ENCODE measurements around the gene ZNF275. TPM values are rescaled to one million over a fixed set of nuclear protein-coding genes. Genes with fewer than 3 reads are reported as not detected.

Gene ZNF275
- total and polyA plus RNA-seq, 2 of the 4 experiments (the other 2 are of a cell fraction) = 6.6 to 9.7 TPM

GRCh38 chrX:153302796-153303195 lies 31.2 kb upstream of the ZNF275 start:
- Histone ChIP-seq H2BK20ac (ENCODE audit: low read depth, low read length) (no peak overlapping the region), H4K8ac (ENCODE audit: low read depth in 2 of 2, low read length in 2 of 2) (no peak overlapping the region), H2BK15ac (ENCODE audit: low read depth, low read length) (no peak overlapping the region), H3K4me3 (ENCODE audit: insufficient read depth, low read depth, low read length) (no peak overlapping the region), H4K20me1 (ENCODE audit: insufficient read depth, low read length) (no peaks in the 10 kb centered on the region), H3K79me1 (ENCODE audit: low read depth in 1 of 2, low read length in 2 of 2) (no peaks in the 10 kb centered on the region), H3K23ac (ENCODE audit: low read depth, low read length) (no peak overlapping the region), H3K27ac (ENCODE audit: insufficient read depth, low read length) (no peak overlapping the region), H3K36me3 (ENCODE audit: control insufficient read depth, insufficient read depth, low read length) (no peaks in the 10 kb centered on the region), H4K91ac (ENCODE audit: insufficient read depth, low read depth, low read length) (no peak overlapping the region), H2AK5ac (ENCODE audit: low read depth, low read length) (no peak overlapping the region), H4K5ac (ENCODE audit: low read depth, low read length) (no peak overlapping the region), H3K14ac (replicated peaks; ENCODE audit: low read depth, low read length) (no peak overlapping the region), H2AFZ (replicated peaks; ENCODE audit: low read length, poor library complexity) (no peak overlapping the region), H2BK5ac (ENCODE audit: low read depth, low read length, poor library complexity, severe bottlenecking) (no peak overlapping the region), H3K9ac (ENCODE audit: low read depth, low read length) (no peak overlapping the region), H3K4me1 (ENCODE audit: control insufficient read depth, insufficient read depth, low read length) (no peaks in the 10 kb centered on the region), H3K27me3 (ENCODE audit: control insufficient read depth, insufficient read depth, low read length) (peaks cover 3% of the 10 kb centered on the region), H2AK9ac (replicated peaks; ENCODE audit: low read depth, low read length, poor library complexity) (no peak overlapping the region), H3K18ac (ENCODE audit: low read depth, low read length) (no peak overlapping the region), H3K9me1 (ENCODE audit: insufficient read depth, low read length) (no peaks in the 10 kb centered on the region), H3K56ac (ENCODE audit: extremely low read depth, insufficient read depth, low read length) (no peak overlapping the region), H3K4me2 (ENCODE audit: low read depth, low read length) (no peak overlapping the region), H3K4ac (ENCODE audit: low read depth, low read length) (no peak overlapping the region), H3K9me3 (ENCODE audit: control insufficient read depth, insufficient read depth, low read length) (no peaks in the 10 kb centered on the region), H2BK120ac (ENCODE audit: low read depth, low read length) (no peak overlapping the region)
- intact Hi-C loops (cut with micrococcal nuclease) (no loop called here), in situ Hi-C loops (cut with MboI; ENCODE audit: low sequenced_read_pairs) (no loop called here), dilution Hi-C loops (cut with HindIII; ENCODE audit: low sequenced_read_pairs, unreplicated experiment) (no loop called here)
- TF ChIP-seq CEBPB (IDR thresholded peaks at IDR 0.05; ENCODE audit: low read depth, low read length) (no peak), CHD1 (IDR thresholded peaks at IDR 0.05; ENCODE audit: low read depth, low read length) (no peak), SMC3 (IDR thresholded peaks at IDR 0.05; ENCODE audit: low read depth, low read length) (no peak), RCOR1 (IDR thresholded peaks at IDR 0.05; ENCODE audit: insufficient replicate concordance, low read length) (no peak), BHLHE40 (IDR thresholded peaks at IDR 0.05; ENCODE audit: low read depth, low read length) (no peak)
- BruUV-seq (replicated peaks) = no TSS peak
- ATAC-seq (ENCODE audit: low read depth) (no peak), DNase-seq (no peak)
- ChIA-PET POLR2A (ENCODE audit: unreplicated experiment) (no interaction called here), CTCF (no interaction called here)
- 27% methylated on average over 2 of the region's 4 CpGs; no CpG with 5 or more reads in 1 of the 2 experiments for WGBS, 2 experiments (ENCODE audit: extremely low coverage in 2 of 2, insufficient read length in 1 of 2)
